ENCODE measurements around the gene PTPN9.
A peak's percentile ranks its signal among the peaks of the same experiment; 100 is the strongest.
"Not testable (repeated sequence)": the region's sequence is repeated elsewhere in the genome, so short reads cannot be mapped to it uniquely, and the experiment has no call there.

The PTPN9 gene

DNA sequence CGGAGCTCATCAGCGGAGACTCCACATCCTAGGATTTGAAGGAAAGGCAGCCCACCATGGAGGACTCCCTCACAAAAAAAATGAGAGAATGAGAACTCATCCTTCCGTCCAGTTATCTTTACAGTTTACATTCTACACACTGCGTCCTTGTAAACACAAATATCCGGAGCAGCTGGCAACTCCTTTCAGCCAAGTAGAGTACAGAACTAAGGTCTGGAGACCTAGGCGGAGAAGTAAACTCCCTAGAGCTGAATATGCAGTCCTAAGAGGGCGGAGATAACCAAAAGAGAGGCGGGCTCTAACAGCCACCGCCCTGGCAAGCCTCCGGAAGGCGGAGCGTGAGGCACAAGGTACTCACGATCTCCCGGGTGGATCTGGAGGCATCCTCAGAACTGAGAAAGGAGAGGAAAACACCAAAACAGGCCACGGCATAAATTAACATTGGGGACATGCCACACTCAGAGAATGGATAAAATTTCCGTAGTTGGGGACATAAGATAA, 126.7 kb downstream of the PTPN9 start:
- DNase-seq (ENCODE audit: low read depth), result peak; percentile 89
- H3K4me3 ChIP-seq (ENCODE audit: low read length), result peak overlapping the region; percentile 70
- TF ChIP-seq, protein P1, sequence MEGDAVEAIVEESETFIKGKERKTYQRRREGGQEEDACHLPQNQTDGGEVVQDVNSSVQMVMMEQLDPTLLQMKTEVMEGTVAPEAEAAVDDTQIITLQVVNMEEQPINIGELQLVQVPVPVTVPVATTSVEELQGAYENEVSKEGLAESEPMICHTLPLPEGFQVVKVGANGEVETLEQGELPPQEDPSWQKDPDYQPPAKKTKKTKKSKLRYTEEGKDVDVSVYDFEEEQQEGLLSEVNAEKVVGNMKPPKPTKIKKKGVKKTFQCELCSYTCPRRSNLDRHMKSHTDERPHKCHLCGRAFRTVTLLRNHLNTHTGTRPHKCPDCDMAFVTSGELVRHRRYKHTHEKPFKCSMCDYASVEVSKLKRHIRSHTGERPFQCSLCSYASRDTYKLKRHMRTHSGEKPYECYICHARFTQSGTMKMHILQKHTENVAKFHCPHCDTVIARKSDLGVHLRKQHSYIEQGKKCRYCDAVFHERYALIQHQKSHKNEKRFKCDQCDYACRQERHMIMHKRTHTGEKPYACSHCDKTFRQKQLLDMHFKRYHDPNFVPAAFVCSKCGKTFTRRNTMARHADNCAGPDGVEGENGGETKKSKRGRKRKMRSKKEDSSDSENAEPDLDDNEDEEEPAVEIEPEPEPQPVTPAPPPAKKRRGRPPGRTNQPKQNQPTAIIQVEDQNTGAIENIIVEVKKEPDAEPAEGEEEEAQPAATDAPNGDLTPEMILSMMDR (IDR thresholded peaks at IDR 0.05; ENCODE audit: insufficient read depth, low read depth, low read length, missing control alignments), result no peak

DNA sequence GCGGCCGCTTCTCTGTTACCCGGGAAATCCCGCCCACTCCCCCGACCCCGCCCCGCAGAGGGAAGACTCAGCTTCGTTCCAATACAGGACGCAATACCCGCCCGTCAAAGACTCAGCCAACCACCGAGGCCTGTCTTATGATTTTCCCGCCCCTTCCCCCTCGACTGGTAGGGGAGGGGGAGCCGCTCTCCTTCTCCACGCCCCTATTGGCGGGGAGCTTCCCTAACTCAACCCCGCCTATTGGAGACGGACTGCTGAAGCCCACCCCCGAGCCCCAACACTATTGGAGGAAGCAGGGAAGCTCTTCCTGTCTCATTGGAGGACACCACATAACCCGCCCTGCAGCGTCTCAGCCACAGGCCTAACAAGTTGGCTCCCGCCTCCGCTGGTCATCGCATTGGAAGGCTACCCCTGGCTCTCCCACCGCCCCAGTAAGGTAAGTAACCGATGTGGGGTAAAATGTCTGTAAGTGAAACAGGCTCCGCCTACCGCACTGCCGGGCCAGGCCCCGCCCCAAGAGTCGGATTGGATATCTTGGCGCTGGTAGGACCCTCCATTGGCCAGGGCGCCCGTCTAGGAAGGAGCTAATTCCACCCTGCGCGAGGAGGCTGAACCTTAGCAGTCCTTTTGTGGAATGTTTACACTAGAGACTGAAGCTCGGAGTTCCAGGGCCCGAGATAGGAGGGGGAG, 127.3 kb downstream of the PTPN9 start, which contains the start of gene SIN3A:
SIN3A (minus strand) TSS at position 17 of the 690 bp plus-strand sequence. CDS start 21,315 bp downstream, outside the sequence.
- DNase-seq (ENCODE audit: low read depth), result peak; percentile 100
- TF ChIP-seq, protein P1 (IDR thresholded peaks at IDR 0.05; ENCODE audit: insufficient read depth, low read depth, low read length, missing control alignments), result no peak
- H3K4me3 ChIP-seq (ENCODE audit: low read length), result peak within 1 kb of the TSS; percentile 76

GRCh38 chr15:75451202-75451673, 127.9 kb downstream of the PTPN9 start:
- TF ChIP-seq, protein P1 (IDR thresholded peaks at IDR 0.05; ENCODE audit: insufficient read depth, low read depth, low read length, missing control alignments), result no peak
- DNase-seq (ENCODE audit: low read depth), result no peak
- peak overlapping the region; percentile 76 for H3K4me3 ChIP-seq (ENCODE audit: low read length)

DNA sequence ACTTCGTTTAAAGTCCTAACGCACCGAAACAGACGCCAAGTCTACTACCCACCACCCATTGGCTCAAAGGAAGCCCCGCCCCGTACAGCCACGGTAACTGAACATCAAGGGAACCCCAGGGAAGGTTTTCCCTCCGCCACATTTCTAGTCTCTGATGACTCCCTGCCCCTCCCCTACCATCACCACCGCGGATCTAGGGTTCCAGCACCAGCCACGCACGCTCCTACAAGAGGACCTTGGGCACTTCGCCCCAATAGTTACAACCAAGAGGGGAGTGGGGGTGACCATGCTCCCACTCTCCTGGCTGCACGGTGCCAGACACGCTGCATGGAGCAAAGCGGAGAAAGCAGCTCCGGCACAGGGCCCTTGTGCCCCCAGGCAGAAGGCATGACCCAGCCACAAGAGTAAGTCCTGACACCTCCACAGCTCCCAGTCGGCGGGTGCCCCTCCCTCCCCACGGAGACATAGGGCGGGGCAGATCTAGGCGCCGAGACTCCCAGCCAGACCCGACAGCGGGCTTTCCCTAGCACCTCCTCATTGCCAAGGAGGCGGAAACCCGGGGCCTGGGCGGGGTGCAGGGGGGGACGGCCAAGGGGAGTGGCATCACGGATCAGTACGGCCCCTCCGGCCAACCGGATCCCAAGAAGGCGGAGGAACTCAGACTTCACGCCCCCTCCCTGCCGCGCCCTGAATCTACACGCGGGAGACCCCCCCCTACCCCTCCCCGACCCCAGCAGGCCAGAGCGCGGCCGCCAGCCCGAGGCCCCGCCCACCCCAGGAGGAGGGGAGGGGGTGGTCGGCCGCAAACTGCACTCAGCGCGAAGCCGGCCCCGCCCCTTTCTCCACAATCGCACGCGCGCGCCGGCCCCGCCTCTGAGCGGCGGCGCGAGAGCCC, 128.6 kb downstream of the PTPN9 start:
- peak overlapping the region; percentile 71 for H3K4me3 ChIP-seq (ENCODE audit: low read length)
- TF ChIP-seq, protein P1 (IDR thresholded peaks at IDR 0.05; ENCODE audit: insufficient read depth, low read depth, low read length, missing control alignments), result no peak
- peak; percentile 99 for DNase-seq (ENCODE audit: low read depth)

DNA sequence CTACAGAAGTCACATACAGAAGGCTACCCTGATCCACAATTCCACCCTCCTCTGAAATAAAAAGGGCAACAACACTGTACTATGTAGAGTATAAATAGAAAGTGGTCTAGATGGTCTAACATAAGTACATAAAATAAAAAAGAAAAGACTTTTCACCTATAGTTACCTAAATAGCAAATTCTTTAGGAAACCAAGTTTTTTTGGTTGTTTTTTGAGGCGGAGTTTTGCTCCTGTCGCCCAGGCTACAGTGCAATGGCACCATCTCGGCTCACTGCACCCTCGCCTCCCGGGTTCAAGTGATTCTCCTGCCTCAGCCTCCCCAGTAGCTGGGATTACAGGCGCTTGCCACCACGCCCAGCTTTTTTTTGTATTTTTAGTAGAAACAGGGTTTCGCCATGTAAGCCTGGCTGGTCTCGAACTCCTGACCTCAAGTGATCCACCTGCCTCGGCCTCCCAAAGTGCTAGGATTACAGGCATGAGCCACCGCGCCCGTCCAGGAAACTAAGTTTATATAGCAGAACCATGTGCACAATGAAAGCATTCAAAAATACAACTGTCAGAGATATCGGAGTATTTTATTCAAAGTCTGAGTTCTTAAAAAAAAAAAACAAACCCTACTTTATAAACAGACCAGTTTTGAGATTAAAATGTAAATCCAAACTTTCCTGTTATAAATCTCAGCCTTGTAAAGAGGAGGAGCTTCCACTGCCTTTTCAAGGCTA, 129.4 kb downstream of the PTPN9 start:
- no peak for DNase-seq (ENCODE audit: low read depth)

DNA sequence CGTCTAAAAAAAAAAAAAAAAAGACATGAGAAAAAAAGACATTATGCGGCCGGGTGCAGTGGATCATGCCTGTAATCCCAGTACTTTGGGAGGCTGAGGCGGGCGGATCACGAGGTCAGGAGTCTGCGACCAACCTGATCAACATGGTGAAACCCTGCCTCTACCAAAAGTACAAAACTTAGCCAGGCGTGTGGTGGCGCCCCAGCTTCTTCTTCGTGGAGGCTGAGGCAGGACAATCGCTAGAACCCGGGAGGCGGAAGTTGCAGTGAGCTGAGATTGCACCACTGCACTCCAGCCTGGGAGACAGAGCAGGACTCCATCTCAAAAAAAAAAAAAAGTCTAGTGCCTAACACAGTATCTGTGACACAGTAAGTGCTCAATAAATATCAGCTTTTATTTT, 130.9 kb downstream of the PTPN9 start:
- not testable (repeated sequence) for H3K4me3 ChIP-seq (ENCODE audit: low read length); DNase-seq (ENCODE audit: low read depth)

More for the DNA sequence above, 129.4 kb downstream of the PTPN9 start:
- H3K4me3 ChIP-seq (ENCODE audit: low read length), result peak overlapping the region; percentile 71
- TF ChIP-seq, protein P1 (IDR thresholded peaks at IDR 0.05; ENCODE audit: insufficient read depth, low read depth, low read length, missing control alignments), result no peak

All from epithelial cell of esophagus (primary cell).